Muscle layer of colon (tissue), 2 donors: Measurements from ENCODE around the gene SLC12A4.
"Not testable (repeated sequence)": the region's sequence is repeated elsewhere in the genome, so short reads cannot be mapped to it uniquely, and the experiment has no call there.

Experiments used
- H3K27ac ChIP-seq: one replicate; pipeline ENCODE4 v1.7.0; 2013; ENCODE audit warnings: low read depth, mild to moderate bottlenecking, low read length, moderate library complexity
- H3K27me3 ChIP-seq, 2 donors: one replicate each; pipeline ENCODE4 v1.7.0; 2013; ENCODE audit warnings: low read length in 2 of 2, mild to moderate bottlenecking in 2 of 2; ENCODE audit not compliant: insufficient read depth in 2 of 2, control insufficient read depth in 1 of 2
- H3K36me3 ChIP-seq: one replicate; pipeline ENCODE4 v1.7.0; 2013; ENCODE audit warnings: mild to moderate bottlenecking, low read length; ENCODE audit not compliant: insufficient read depth
- H3K4me1 ChIP-seq: one replicate; pipeline ENCODE4 v1.7.0; 2013; ENCODE audit warnings: mild to moderate bottlenecking, low read length; ENCODE audit not compliant: insufficient read depth
- H3K4me3 ChIP-seq, 2 donors: one replicate each; pipeline ENCODE4 v1.7.0; 2013; ENCODE audit warnings: low read length in 2 of 2, low read depth in 1 of 2, mild to moderate bottlenecking in 1 of 2, moderate library complexity in 1 of 2
- H3K9ac ChIP-seq: one replicate; pipeline ENCODE4 v1.7.0; 2013; ENCODE audit warnings: low read length
- H3K9me3 ChIP-seq: one replicate; pipeline ENCODE4 v1.7.0; 2013; ENCODE audit warnings: mild to moderate bottlenecking, low read length
- donor health status: abdominal sarcoma.
- donor health status: Adenocarcinoma of cecum.

The SLC12A4 gene

GRCh38 chr16:67982011-67982696 is 13.7 kb upstream of the SLC12A4 start:
- Histone ChIP-seq H3K9ac (no peak overlapping the region), H3K9me3 (no peaks in the 10 kb centered on the region), H3K4me3 (no peak overlapping the region), H3K4me1 (no peaks in the 10 kb centered on the region), H3K36me3 (no peaks in the 10 kb centered on the region), H3K27ac (no peak overlapping the region), H3K27me3 (peaks cover 0 to 11% of the 10 kb centered on the region in 2 donors)

GRCh38 chr16:67979955-67980678 is 11.7 kb upstream of the SLC12A4 start, which contains the start of gene DPEP3:
Gene DPEP3 (minus strand): TSS chr16:67980499. CDS start chr16:67980380, 119 bp downstream.
- no peak within 1 kb of the TSS for H3K4me3 ChIP-seq
- peaks cover 0 to 11% of the 10 kb centered on the region in 2 donors for H3K27me3 ChIP-seq
- no peaks in the 10 kb centered on the region for H3K4me1 ChIP-seq
- no peak within 1 kb of the TSS for H3K27ac ChIP-seq
- no peak within 1 kb of the TSS for H3K9ac ChIP-seq
- H3K36me3 ChIP-seq, result no peaks in the 10 kb centered on the region
- no peaks in the 10 kb centered on the region for H3K9me3 ChIP-seq

- no peak overlapping the region for H3K27ac ChIP-seq
- no peaks in the 10 kb centered on the region for H3K9me3 ChIP-seq
- H3K4me3 ChIP-seq, result no peak overlapping the region
Measured at GRCh38 chr16:67977469-67978227, 9.2 kb upstream of the SLC12A4 start.

GRCh38 chr16:67977005-67977404 is 8.6 kb upstream of the SLC12A4 start:
- Histone ChIP-seq H3K27me3 (peaks cover 0 to 11% of the 10 kb centered on the region in 2 donors), H3K36me3 (no peaks in the 10 kb centered on the region)

More at GRCh38 chr16:67977469-67978227, 9.2 kb upstream of the SLC12A4 start:
- H3K9ac ChIP-seq, result no peak overlapping the region
- H3K4me1 ChIP-seq, result no peaks in the 10 kb centered on the region
- H3K27me3 ChIP-seq, result peaks cover 0 to 11% of the 10 kb centered on the region in 2 donors
- H3K36me3 ChIP-seq, result no peaks in the 10 kb centered on the region

GRCh38 chr16:67976205-67976604 is 7.8 kb upstream of the SLC12A4 start:
- H3K36me3 ChIP-seq, result no peaks in the 10 kb centered on the region
- no peaks in the 10 kb centered on the region for H3K4me1 ChIP-seq
- no peak overlapping the region for H3K4me3 ChIP-seq
- no peak overlapping the region for H3K27ac ChIP-seq
- no peaks in the 10 kb centered on the region for H3K9me3 ChIP-seq
- H3K27me3 ChIP-seq, result peaks cover 0 to 11% of the 10 kb centered on the region in 2 donors
- H3K9ac ChIP-seq, result no peak overlapping the region

More at GRCh38 chr16:67977005-67977404, 8.6 kb upstream of the SLC12A4 start:
- no peak overlapping the region for H3K9ac ChIP-seq
- no peaks in the 10 kb centered on the region for H3K9me3 ChIP-seq
- H3K4me1 ChIP-seq, result no peaks in the 10 kb centered on the region
- H3K4me3 ChIP-seq, result no peak overlapping the region
- no peak overlapping the region for H3K27ac ChIP-seq

- H3K27me3 ChIP-seq, result peaks cover 0 to 11% of the 10 kb centered on the region in 2 donors
- no peak overlapping the region for H3K27ac ChIP-seq
- H3K4me3 ChIP-seq, result no peak overlapping the region
- no peak overlapping the region for H3K9ac ChIP-seq
- no peaks in the 10 kb centered on the region for H3K36me3 ChIP-seq
- H3K9me3 ChIP-seq, result no peaks in the 10 kb centered on the region
- H3K4me1 ChIP-seq, result no peaks in the 10 kb centered on the region
Measured at GRCh38 chr16:67975321-67976105, 7.1 kb upstream of the SLC12A4 start.

GRCh38 chr16:67972285-67972684 is 3.8 kb upstream of the SLC12A4 start:
- not testable (repeated sequence) for H3K4me3 ChIP-seq, H3K36me3 ChIP-seq, H3K27ac ChIP-seq, H3K4me1 ChIP-seq, H3K9ac ChIP-seq, H3K27me3 ChIP-seq, H3K9me3 ChIP-seq

- no peaks in the 10 kb centered on the region for H3K27me3 ChIP-seq
- H3K36me3 ChIP-seq, result no peaks in the 10 kb centered on the region
- H3K9me3 ChIP-seq, result no peaks in the 10 kb centered on the region
- H3K9ac ChIP-seq, result no peak overlapping the region
- no peak overlapping the region for H3K27ac ChIP-seq
- no peak overlapping the region for H3K4me3 ChIP-seq
- H3K4me1 ChIP-seq, result peaks cover 13% of the 10 kb centered on the region
Measured at GRCh38 chr16:67971111-67971510, 2.7 kb upstream of the SLC12A4 start.

GRCh38 chr16:67969254-67970039 is 1.0 kb upstream of the SLC12A4 start:
- H3K9me3 ChIP-seq, result no peaks in the 10 kb centered on the region
- H3K27ac ChIP-seq, result peak overlapping the region; percentile 96
- peak overlapping the region; percentile 78 for H3K9ac ChIP-seq

GRCh38 chr16:67967958-67968399 is 458 bp downstream of the SLC12A4 start:
- Histone ChIP-seq H3K4me3 (peak overlapping the region; percentile 97 to 98), H3K27me3 (no peaks in the 10 kb centered on the region), H3K36me3 (peaks cover 5% of the 10 kb centered on the region), H3K27ac (peak overlapping the region; percentile 87), H3K9ac (peak overlapping the region; percentile 98), H3K4me1 (peaks cover 45% of the 10 kb centered on the region), H3K9me3 (no peaks in the 10 kb centered on the region)

More at GRCh38 chr16:67969254-67970039, 1.0 kb upstream of the SLC12A4 start:
- H3K4me3 ChIP-seq, result peak overlapping the region; percentile 89 to 97
- no peaks in the 10 kb centered on the region for H3K27me3 ChIP-seq
- H3K36me3 ChIP-seq, result no peaks in the 10 kb centered on the region
- peaks cover 30% of the 10 kb centered on the region for H3K4me1 ChIP-seq
